ENCODE measurements around the gene ACOT7.
"Not testable (repeated sequence)": the region's sequence is repeated elsewhere in the genome, so short reads cannot be mapped to it uniquely, and the experiment has no call there.

The ACOT7 gene

GRCh38 chr1:6391951-6392808 lies 1.4 kb downstream of the ACOT7 start:
- Mint-ChIP-seq H3K4me1 (peaks cover 24% of the 10 kb centered on the region), H3K36me3 (no peaks in the 10 kb centered on the region), H3K9me3 (no peaks in the 10 kb centered on the region), H3K27ac (peak overlapping the region; percentile 34), H3K4me3 (peak overlapping the region; percentile 74)
- no peak for ATAC-seq
- peak in 1 of 2 donors; percentile 70 for DNase-seq (ENCODE audit: low spot score in 2 of 2)

GRCh38 chr1:6389971-6390370 lies 3.6 kb downstream of the ACOT7 start:
- no peak for DNase-seq (ENCODE audit: low spot score in 2 of 2)
- Mint-ChIP-seq H3K4me3 (no peak overlapping the region), H3K4me1 (peaks cover 20% of the 10 kb centered on the region), H3K27ac (no peak overlapping the region), H3K36me3 (no peaks in the 10 kb centered on the region), H3K9me3 (no peaks in the 10 kb centered on the region)
- no peak for ATAC-seq

GRCh38 chr1:6386371-6386949 lies 7.1 kb downstream of the ACOT7 start:
- H3K36me3 Mint-ChIP-seq: no peaks in the 10 kb centered on the region
- DNase-seq (ENCODE audit: low spot score in 2 of 2) (no peak), ATAC-seq (no peak)
- H3K4me1 Mint-ChIP-seq: no peaks in the 10 kb centered on the region
- H3K4me3 Mint-ChIP-seq: no peak overlapping the region
- H3K27ac Mint-ChIP-seq: no peak overlapping the region
- no peaks in the 10 kb centered on the region for H3K9me3 Mint-ChIP-seq

GRCh38 chr1:6385488-6386191 lies 7.9 kb downstream of the ACOT7 start:
- ATAC-seq (no peak), DNase-seq (ENCODE audit: low spot score in 2 of 2) (no peak)
- Mint-ChIP-seq H3K27ac (no peak overlapping the region), H3K4me3 (no peak overlapping the region), H3K4me1 (no peaks in the 10 kb centered on the region), H3K9me3 (no peaks in the 10 kb centered on the region), H3K36me3 (no peaks in the 10 kb centered on the region)

GRCh38 chr1:6384962-6385361 lies 8.6 kb downstream of the ACOT7 start:
- Mint-ChIP-seq H3K4me1 (no peaks in the 10 kb centered on the region), H3K9me3 (no peaks in the 10 kb centered on the region), H3K4me3 (no peak overlapping the region), H3K27ac (no peak overlapping the region), H3K36me3 (no peaks in the 10 kb centered on the region)
- DNase-seq (ENCODE audit: low spot score in 2 of 2) (no peak), ATAC-seq (no peak)

GRCh38 chr1:6384135-6384534 lies 9.4 kb downstream of the ACOT7 start:
- H3K9me3 Mint-ChIP-seq: no peaks in the 10 kb centered on the region
- H3K4me1 Mint-ChIP-seq: no peaks in the 10 kb centered on the region
- no peak overlapping the region for H3K4me3 Mint-ChIP-seq
- ATAC-seq (no peak), DNase-seq (ENCODE audit: low spot score in 2 of 2) (no peak)
- no peaks in the 10 kb centered on the region for H3K36me3 Mint-ChIP-seq
- H3K27ac Mint-ChIP-seq: no peak overlapping the region

GRCh38 chr1:6380037-6380436 lies 13.5 kb downstream of the ACOT7 start:
- Mint-ChIP-seq H3K27ac (no peak overlapping the region), H3K9me3 (no peaks in the 10 kb centered on the region), H3K36me3 (no peaks in the 10 kb centered on the region), H3K4me1 (no peaks in the 10 kb centered on the region), H3K4me3 (no peak overlapping the region)
- no peak for DNase-seq (ENCODE audit: low spot score in 2 of 2)
- ATAC-seq: no peak

GRCh38 chr1:6378096-6378746 lies 15.3 kb downstream of the ACOT7 start:
- Mint-ChIP-seq H3K27ac (peak overlapping the region; percentile 32), H3K4me1 (no peaks in the 10 kb centered on the region), H3K9me3 (no peaks in the 10 kb centered on the region), H3K4me3 (no peak overlapping the region), H3K36me3 (no peaks in the 10 kb centered on the region)
- ATAC-seq: no peak
- no peak for DNase-seq (ENCODE audit: low spot score in 2 of 2)

GRCh38 chr1:6373961-6374720 lies 19.4 kb downstream of the ACOT7 start:
- Mint-ChIP-seq H3K4me3 (no peak overlapping the region), H3K9me3 (no peaks in the 10 kb centered on the region), H3K4me1 (no peaks in the 10 kb centered on the region), H3K36me3 (no peaks in the 10 kb centered on the region), H3K27ac (no peak overlapping the region)
- no peak for DNase-seq (ENCODE audit: low spot score in 2 of 2)
- no peak for ATAC-seq

GRCh38 chr1:6372236-6372635 lies 21.3 kb downstream of the ACOT7 start:
- not testable (repeated sequence) for H3K27ac Mint-ChIP-seq

GRCh38 chr1:6370006-6370405 lies 23.6 kb downstream of the ACOT7 start:
- no peaks in the 10 kb centered on the region for H3K36me3 Mint-ChIP-seq
- H3K9me3 Mint-ChIP-seq: no peaks in the 10 kb centered on the region
- DNase-seq (ENCODE audit: low spot score in 2 of 2) (no peak), ATAC-seq (no peak)
- no peak overlapping the region for H3K4me3 Mint-ChIP-seq
- H3K27ac Mint-ChIP-seq: no peak overlapping the region
- H3K4me1 Mint-ChIP-seq: peaks cover 2% of the 10 kb centered on the region

More at GRCh38 chr1:6372236-6372635, 21.3 kb downstream of the ACOT7 start:
- H3K9me3 Mint-ChIP-seq; DNase-seq (ENCODE audit: low spot score in 2 of 2); H3K4me3 Mint-ChIP-seq; H3K36me3 Mint-ChIP-seq; H3K4me1 Mint-ChIP-seq; ATAC-seq: not testable (repeated sequence)

- ATAC-seq: no peak
- H3K4me3 Mint-ChIP-seq: no peak overlapping the region
- H3K4me1 Mint-ChIP-seq: peaks cover 16% of the 10 kb centered on the region
- H3K27ac Mint-ChIP-seq: no peak overlapping the region
- H3K9me3 Mint-ChIP-seq: no peaks in the 10 kb centered on the region
- H3K36me3 Mint-ChIP-seq: peaks cover 7% of the 10 kb centered on the region
- DNase-seq (ENCODE audit: low spot score in 2 of 2): no peak
These were observed 26.1 kb downstream of the ACOT7 start for GRCh38 chr1:6367381-6368012.

GRCh38 chr1:6365047-6365446 lies 28.5 kb downstream of the ACOT7 start:
- H3K36me3 Mint-ChIP-seq: peaks cover 7% of the 10 kb centered on the region
- peak overlapping the region; percentile 86 for H3K27ac Mint-ChIP-seq
- DNase-seq (ENCODE audit: low spot score in 2 of 2): no peak
- peaks cover 28% of the 10 kb centered on the region for H3K4me1 Mint-ChIP-seq
- H3K9me3 Mint-ChIP-seq: no peaks in the 10 kb centered on the region
- ATAC-seq: peak; percentile 81
- H3K4me3 Mint-ChIP-seq: no peak overlapping the region

GRCh38 chr1:6363085-6363884 lies 30.3 kb downstream of the ACOT7 start:
- Mint-ChIP-seq H3K27ac (peak overlapping the region; percentile 63), H3K36me3 (peaks cover 13% of the 10 kb centered on the region), H3K4me1 (peaks cover 46% of the 10 kb centered on the region)
- not testable (repeated sequence) for H3K4me3 Mint-ChIP-seq, H3K9me3 Mint-ChIP-seq, ATAC-seq
- DNase-seq (ENCODE audit: low spot score in 2 of 2): peak in 1 of 2 donors; percentile 52
